ENCODE measurements around the gene ZNF586.
A peak's percentile ranks its signal among the peaks of the same experiment; 100 is the strongest.

ZNF586 gene

GRCh38 chr19:57829316-57829715 is 59.8 kb downstream of the ZNF586 start:
- no peak overlapping the region for H3K4me3 ChIP-seq (ENCODE audit: low read depth, low read length)
- in situ Hi-C loops (cut with HindIII; ENCODE audit: low pct_ligation_motif_present, low sequenced_read_pairs) = no loop called here
- peak; percentile 5 for DNase-seq
- no peaks in the 10 kb centered on the region for H3K36me3 ChIP-seq (replicated peaks)
- H3K27ac ChIP-seq = no peak overlapping the region
- TF ChIP-seq CTCF (IDR thresholded peaks at IDR 0.05; ENCODE audit: low read depth, low read length, missing control alignments) = no peak
- no peaks in the 10 kb centered on the region for H3K27me3 ChIP-seq (replicated peaks)

- peak; percentile 54 for TF ChIP-seq CTCF (IDR thresholded peaks at IDR 0.05; ENCODE audit: low read depth, low read length, missing control alignments)
- peak within 1 kb of the TSS; percentile 49 for H3K27ac ChIP-seq
- H3K4me3 ChIP-seq (ENCODE audit: low read depth, low read length) = peak within 1 kb of the TSS; percentile 68
Measured at GRCh38 chr19:57830071-57830602, 60.7 kb downstream of the ZNF586 start, which contains the start of gene ZNF587B. Gene ZNF587B (plus strand): TSS chr19:57830299. CDS start chr19:57830529, 230 bp downstream.

More at GRCh38 chr19:57830071-57830602, 60.7 kb downstream of the ZNF586 start, which contains the start of gene ZNF587B:
- no peaks in the 10 kb centered on the region for H3K36me3 ChIP-seq (replicated peaks)
- in situ Hi-C loops (cut with HindIII; ENCODE audit: low pct_ligation_motif_present, low sequenced_read_pairs) = no loop called here
- peak; percentile 78 for DNase-seq
- no peaks in the 10 kb centered on the region for H3K27me3 ChIP-seq (replicated peaks)
